ENCODE measurements around the gene PAPLN.

DNA sequence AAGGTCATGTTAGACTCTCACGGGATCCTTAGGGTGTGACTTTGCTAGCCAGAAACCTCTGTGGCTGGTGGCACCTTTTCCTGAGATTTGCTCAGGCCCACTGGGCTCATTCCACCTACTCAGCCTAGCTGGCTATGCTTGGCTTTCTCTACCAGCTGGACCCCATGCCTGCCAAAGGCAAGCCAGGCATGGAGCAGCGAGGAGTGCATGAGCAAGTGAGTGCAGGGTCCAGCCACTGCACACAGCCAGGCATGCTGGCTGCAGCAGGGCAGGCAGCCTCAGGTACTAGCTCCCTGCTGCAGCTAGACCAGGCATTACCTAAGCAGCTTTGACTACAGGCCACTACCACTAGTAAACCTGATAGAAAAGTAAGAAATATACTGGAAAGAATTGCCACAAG is 29.7 kb upstream of the PAPLN start:
- no peak for TF ChIP-seq EZH2 (IDR thresholded peaks at IDR 0.05)
- no peak for TF ChIP-seq POLR2AphosphoS5 (IDR thresholded peaks at IDR 0.05; ENCODE audit: borderline replicate concordance, low read depth, low read length)
- no peak for TF ChIP-seq FOXP2 (optimal IDR thresholded peaks at IDR 0.05; ENCODE audit: control extremely low read depth, extremely low read length, insufficient read depth)

Measured in SK-N-MC (cell line).